HCT116 (cell line): ENCODE results near the gene VSIG2. TPM values are rescaled to one million over a fixed set of nuclear protein-coding genes. Genes with fewer than 3 reads are reported as not detected.

Source experiments
- ATAC-seq: fragments of 200-7000 bp; cut with Tn5 transposase; 2 replicates; pipeline ENCODE4 v1.9.1; 2020; ENCODE audit warnings: mild to moderate bottlenecking, moderate library complexity
- BruUV-seq: library from RNA; stranded (reverse); fragments of 400-500 nt; replicated peaks from 2 replicates; lab custom pipeline; 2021; lab: Mats Ljungman, UMichigan
- CTCF ChIA-PET: fragments of 300-600 bp; sonication (Branson Sonifier 250); formaldehyde crosslinking; loops from one replicate; lab custom pipeline; 2021; ENCODE audit warnings: antibody characterized with exemption; lab: Charles Lee
- POLR2A ChIA-PET: fragments of 300-600, 350-600 bp; sonication (Branson Sonifier 250); formaldehyde crosslinking; loops from one replicate; lab custom pipeline; 2021; ENCODE audit warnings: antibody characterized with exemption; lab: Charles Lee
- RAD21 ChIA-PET, 2 experiments: fragments of 300-600 bp; sonication (Branson Sonifier 250); formaldehyde crosslinking; loops; one replicate each; lab custom pipeline; 2023; ENCODE audit warnings: low total read pairs in 2 of 2; ENCODE audit not compliant: uncharacterized antibody in 2 of 2, unreplicated experiment in 2 of 2, low non-redundant PET in 1 of 2; lab: Charles Lee
- DNase-seq: peaks from one replicate; pipeline ENCODE4 v3.0.0-alpha.2; 2010; ENCODE audit warnings: low read depth, low spot score
- H2AFZ ChIP-seq: fragments of 200-600 bp; shearing (Covaris generic), sonication (generic); 2 replicates; pipeline ENCODE4 v1.6.1; 2017; ENCODE audit warnings: low read depth, mixed run types, mixed read lengths, antibody characterized with exemption, low read length; ENCODE audit not compliant: poor library complexity, severe bottlenecking
- H3K27ac ChIP-seq: 2 replicates; pipeline ENCODE4 v1.5.1; 2012; ENCODE audit warnings: low read depth, low read length
- H3K27me3 ChIP-seq: fragments of 200-600 bp; sonication (generic); 2 replicates; pipeline ENCODE4 v1.6.1; 2016; ENCODE audit warnings: mixed run types, low read length, mixed read lengths; ENCODE audit not compliant: insufficient read depth
- H3K36me3 ChIP-seq, 2 experiments: fragments of 200-500 bp in 1 of 2; fragments of 200-600 bp in 1 of 2; sonication (Bioruptor generic) in 1 of 2; sonication (generic) in 1 of 2; 2 replicates each; pipeline versions ENCODE4 v1.5.1 to v1.6.1; 2014 to 2016; ENCODE audit warnings: low read length in 2 of 2, inconsistent platforms in 1 of 2, mixed read lengths in 1 of 2, mixed run types in 1 of 2; ENCODE audit not compliant: insufficient read depth in 2 of 2, control insufficient read depth in 1 of 2
- H3K4me1 ChIP-seq, 2 experiments: fragments of 200-600 bp in 1 of 2; sonication (generic) in 1 of 2; 2 replicates each; pipeline versions ENCODE4 v1.5.1 to v1.6.1; 2012 to 2017; ENCODE audit warnings: low read length in 2 of 2, inconsistent platforms in 1 of 2, mild to moderate bottlenecking in 1 of 2, mixed read lengths in 1 of 2, mixed run types in 1 of 2, moderate library complexity in 1 of 2; ENCODE audit not compliant: insufficient read depth in 2 of 2, control insufficient read depth in 1 of 2
- H3K4me2 ChIP-seq: fragments of 200-600 bp; sonication (generic); 2 replicates; pipeline ENCODE4 v1.6.1; 2017; ENCODE audit warnings: mixed run types, low read length, mixed read lengths
- H3K4me3 ChIP-seq, 2 experiments: fragments of 200-600 bp in 1 of 2; sonication (generic) in 1 of 2; replicated peaks in 1 of 2; 2 replicates each; pipeline ENCODE4 v1.5.1; 2011 to 2016; ENCODE audit warnings: low read length in 2 of 2, control low read depth in 1 of 2, low read depth in 1 of 2, mild to moderate bottlenecking in 1 of 2, mixed read lengths in 1 of 2, mixed run types in 1 of 2
- H3K79me2 ChIP-seq: fragments of 200-600 bp; sonication (generic); 2 replicates; pipeline ENCODE4 v1.6.1; 2017; ENCODE audit warnings: mild to moderate bottlenecking, mixed run types, low read length, moderate library complexity, mixed read lengths; ENCODE audit not compliant: insufficient read depth
- H3K9ac ChIP-seq: fragments of 200-600 bp; sonication (generic); 2 replicates; pipeline ENCODE4 v1.6.1; 2016; ENCODE audit warnings: low read length, mixed read lengths
- H3K9me2 ChIP-seq: fragments of 200-600 bp; sonication (generic), shearing (Covaris generic); 2 replicates; pipeline ENCODE4 v1.6.1; 2017; ENCODE audit warnings: mixed run types, mild to moderate bottlenecking, moderate library complexity; ENCODE audit not compliant: insufficient read depth
- H3K9me3 ChIP-seq, 2 experiments: fragments of 200-500 bp in 1 of 2; fragments of 200-600 bp in 1 of 2; sonication (Bioruptor generic) in 1 of 2; sonication (generic) in 1 of 2; 2 replicates each; pipeline ENCODE4 v1.6.1; 2014 to 2017; ENCODE audit warnings: low read length in 2 of 2, mixed read lengths in 2 of 2, inconsistent platforms in 1 of 2, low read depth in 1 of 2, mild to moderate bottlenecking in 1 of 2, mixed run types in 1 of 2, moderate library complexity in 1 of 2; ENCODE audit not compliant: control insufficient read depth in 1 of 2, insufficient read depth in 1 of 2
- H4K20me1 ChIP-seq: fragments of 200-600 bp; sonication (generic), shearing (Covaris generic); 2 replicates; pipeline ENCODE4 v1.6.1; 2017; ENCODE audit warnings: mixed run types, mild to moderate bottlenecking, moderate library complexity; ENCODE audit not compliant: insufficient read depth
- CEBPB ChIP-seq: IDR thresholded peaks from 2 replicates; pipeline ENCODE4 v1.6.1; 2012; ENCODE audit warnings: low read depth
- EZH2phosphoT487 ChIP-seq: fragments of 200-600 bp; IDR thresholded peaks from 2 replicates; pipeline ENCODE4 v1.6.1; 2018; ENCODE audit warnings: antibody characterized with exemption, borderline replicate concordance
- JUND ChIP-seq: IDR thresholded peaks from 2 replicates; pipeline ENCODE4 v1.6.1; 2012
- SIN3A ChIP-seq: IDR thresholded peaks from 2 replicates; pipeline ENCODE4 v1.6.1; 2012; ENCODE audit warnings: low read depth
- SP1 ChIP-seq: IDR thresholded peaks from 2 replicates; pipeline ENCODE4 v1.6.1; 2012; ENCODE audit warnings: low read depth
- SRF ChIP-seq: IDR thresholded peaks from 2 replicates; pipeline ENCODE4 v1.6.1; 2012; ENCODE audit warnings: low read depth
- TCF7L2 ChIP-seq: IDR thresholded peaks from 2 replicates; pipeline ENCODE4 v1.7.0; 2011; ENCODE audit warnings: borderline replicate concordance, inconsistent platforms; ENCODE audit not compliant: insufficient read depth, insufficient read length; ENCODE audit errors: extremely low read depth
- YY1 ChIP-seq: IDR thresholded peaks from 2 replicates; pipeline ENCODE4 v1.6.1; 2011; ENCODE audit warnings: low read length, low read depth, moderate library complexity, mild to moderate bottlenecking; ENCODE audit not compliant: insufficient replicate concordance; ENCODE audit errors: extremely low read depth
- intact Hi-C: fragments of 100-400 bp; cut with micrococcal nuclease; formaldehyde crosslinking; loops from 2 replicates; pipeline ENCODE4 v1.10.0; 2022
- total RNA-seq: library from RNA; stranded (reverse); gene quantifications from one replicate; pipeline ENCODE4 v1.2.1, GENCODE V29; 2021; ENCODE audit not compliant: unreplicated experiment
- TF ChIP-seq, protein P1 (sequence below): IDR thresholded peaks from 2 replicates; pipeline ENCODE4 v1.6.1; 2011; ENCODE audit warnings: mild to moderate bottlenecking, low read length, moderate library complexity; ENCODE audit not compliant: insufficient replicate concordance; ENCODE audit errors: extremely low read depth
- TF ChIP-seq, protein P2 (sequence below): IDR thresholded peaks from 2 replicates; pipeline ENCODE4 v1.6.1; 2012
- TF ChIP-seq, protein P3 (sequence below), 3 experiments: fragments of 200-600 bp in 1 of 3; sonication (generic) in 1 of 3; IDR thresholded peaks in 2 of 3; conservative IDR thresholded peaks in 1 of 3; 2 replicates each; pipeline ENCODE4 v1.5.1; 2012 to 2017; ENCODE audit warnings: low read depth in 2 of 3, low read length in 2 of 3, antibody characterized with exemption in 1 of 3, borderline replicate concordance in 1 of 3, control low read depth in 1 of 3, mild to moderate bottlenecking in 1 of 3, mixed read lengths in 1 of 3, mixed run types in 1 of 3, moderate library complexity in 1 of 3; ENCODE audit not compliant: insufficient read depth in 1 of 3

The VSIG2 gene
- total RNA-seq, 1 experiment from 2014 or later, result not detected

DNA sequence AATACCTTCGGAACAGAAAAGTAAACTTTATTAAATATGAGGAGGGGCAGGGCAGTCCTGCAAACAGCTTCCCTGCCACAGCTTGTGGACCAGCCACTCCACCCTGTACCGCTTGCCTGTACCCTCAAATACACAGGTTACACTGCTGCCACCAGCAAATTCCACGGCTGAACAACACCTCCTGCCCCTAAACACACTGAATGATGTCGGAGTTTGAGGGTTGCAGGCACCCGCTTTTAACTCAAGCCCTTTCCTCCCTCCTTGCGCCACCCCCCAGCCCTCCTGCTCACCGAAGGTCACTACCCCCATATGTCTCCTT lies 4.0 kb downstream of the VSIG2 start:
- intact Hi-C loops, result no loop called here
- ATAC-seq (no peak), DNase-seq (no peak)
- Histone ChIP-seq H3K27me3 (no peaks in the 10 kb centered on the region), H3K9me2 (no peaks in the 10 kb centered on the region), H2AFZ (no peak overlapping the region), H4K20me1 (no peaks in the 10 kb centered on the region), H3K4me1 (peaks cover 10 to 36% of the 10 kb centered on the region in 2 experiments), H3K4me3 (no peak overlapping the region), H3K27ac (no peak overlapping the region), H3K4me2 (peak overlapping the region; percentile 98; the same call in 1 of the 2 replicates), H3K9ac (no peak overlapping the region), H3K9me3 (no peaks in the 10 kb centered on the region), H3K36me3 (no peaks in the 10 kb centered on the region), H3K79me2 (no peaks in the 10 kb centered on the region)
- no TSS peak for BruUV-seq
- TF ChIP-seq CEBPB (no peak), SIN3A (no peak), TCF7L2 (no peak), EZH2phosphoT487 (no peak)
- ChIA-PET CTCF (interaction anchor here (0.6 to 2.0 kb wide), 3 partner anchors 9 to 79 kb away, joined by 3 to 6 read pairs (median 4); partner anchors contain the start of genes NRGN, SIAE and SPA17), POLR2A (interaction anchor here (1.1 kb wide), 1 partner anchor 15 kb away, joined by 3 read pairs; no protein-coding TSS in a partner anchor), RAD21 (no interaction called here)

DNA sequence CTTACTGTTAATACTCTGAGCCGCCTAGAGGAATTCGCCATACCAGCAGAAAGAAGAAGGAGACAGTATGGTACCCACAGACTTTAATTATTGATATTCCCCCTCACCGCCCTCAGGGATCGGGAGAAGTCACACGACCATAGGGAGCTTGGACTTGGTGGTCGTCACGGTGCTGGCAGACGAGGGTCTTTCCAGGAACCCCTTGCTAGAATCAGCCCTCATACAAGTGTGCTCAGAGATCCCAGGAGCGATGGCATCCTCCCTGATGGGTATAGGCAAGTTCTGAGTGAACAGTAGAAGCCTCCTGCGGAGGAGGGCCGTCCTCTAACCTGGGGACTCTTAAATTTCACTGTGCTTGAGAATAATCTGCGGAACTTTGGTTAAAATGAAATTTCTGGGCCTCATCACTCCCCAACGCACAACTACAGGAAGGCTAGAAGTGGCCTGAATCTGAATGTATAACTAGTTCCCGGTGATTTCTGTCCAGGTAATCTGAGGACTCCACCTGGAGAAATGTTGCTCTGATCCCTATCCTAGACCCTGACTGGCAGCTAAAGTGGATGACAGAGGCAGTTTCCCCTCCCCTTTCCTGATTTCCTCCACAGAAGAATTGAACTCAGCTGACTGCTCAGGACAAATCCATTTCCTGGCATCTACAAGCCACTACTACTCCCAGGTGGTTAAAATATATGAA lies 4.5 kb downstream of the VSIG2 start:
- CTCF ChIA-PET, result interaction anchor here (1.3 to 2.0 kb wide), 7 partner anchors 16 to 78 kb away, joined by 3 to 13 read pairs (median 5); partner anchors contain the start of genes ESAM, SIAE and SPA17
- peak overlapping the region; percentile 98 for H3K4me2 ChIP-seq
- H3K27ac ChIP-seq, result peak overlapping the region; percentile 50; the same call in 1 of the 2 replicates
- peak overlapping the region; percentile 30; the same call in 1 of the 2 replicates for H3K9ac ChIP-seq
- ATAC-seq, result peak; percentile 5
- intact Hi-C loops, result loop anchor here (1.0 to 2.0 kb wide), 2 partner anchors 11 to 15 kb away; partner anchors contain the start of gene ESAM
- no TSS peak for BruUV-seq
- H3K4me3 ChIP-seq, result peak overlapping the region in 1 of 2 experiments; percentile 18; a peak in 3 of 4 replicates
- H3K79me2 ChIP-seq, result no peaks in the 10 kb centered on the region
- no peak for DNase-seq
- H3K4me1 ChIP-seq, result peaks cover 10 to 36% of the 10 kb centered on the region in 2 experiments
- no peaks in the 10 kb centered on the region for H3K27me3 ChIP-seq
- H4K20me1 ChIP-seq, result no peaks in the 10 kb centered on the region
- H3K36me3 ChIP-seq, result no peaks in the 10 kb centered on the region
- H3K9me2 ChIP-seq, result no peaks in the 10 kb centered on the region
- no peaks in the 10 kb centered on the region for H3K9me3 ChIP-seq
- no peak overlapping the region for H2AFZ ChIP-seq
- POLR2A ChIA-PET, result interaction anchor here (1.3 kb wide), 1 partner anchor 11 kb away, joined by 5 read pairs; no protein-coding TSS in a partner anchor
- TF ChIP-seq SIN3A, result no peak
- no peak for TF ChIP-seq CEBPB
- TF ChIP-seq, protein P1, sequence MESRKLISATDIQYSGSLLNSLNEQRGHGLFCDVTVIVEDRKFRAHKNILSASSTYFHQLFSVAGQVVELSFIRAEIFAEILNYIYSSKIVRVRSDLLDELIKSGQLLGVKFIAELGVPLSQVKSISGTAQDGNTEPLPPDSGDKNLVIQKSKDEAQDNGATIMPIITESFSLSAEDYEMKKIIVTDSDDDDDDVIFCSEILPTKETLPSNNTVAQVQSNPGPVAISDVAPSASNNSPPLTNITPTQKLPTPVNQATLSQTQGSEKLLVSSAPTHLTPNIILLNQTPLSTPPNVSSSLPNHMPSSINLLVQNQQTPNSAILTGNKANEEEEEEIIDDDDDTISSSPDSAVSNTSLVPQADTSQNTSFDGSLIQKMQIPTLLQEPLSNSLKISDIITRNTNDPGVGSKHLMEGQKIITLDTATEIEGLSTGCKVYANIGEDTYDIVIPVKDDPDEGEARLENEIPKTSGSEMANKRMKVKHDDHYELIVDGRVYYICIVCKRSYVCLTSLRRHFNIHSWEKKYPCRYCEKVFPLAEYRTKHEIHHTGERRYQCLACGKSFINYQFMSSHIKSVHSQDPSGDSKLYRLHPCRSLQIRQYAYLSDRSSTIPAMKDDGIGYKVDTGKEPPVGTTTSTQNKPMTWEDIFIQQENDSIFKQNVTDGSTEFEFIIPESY, result no peak
- TF ChIP-seq, protein P2, sequence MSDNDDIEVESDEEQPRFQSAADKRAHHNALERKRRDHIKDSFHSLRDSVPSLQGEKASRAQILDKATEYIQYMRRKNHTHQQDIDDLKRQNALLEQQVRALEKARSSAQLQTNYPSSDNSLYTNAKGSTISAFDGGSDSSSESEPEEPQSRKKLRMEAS, result no peak
- no peak for TF ChIP-seq SRF
- no peak for TF ChIP-seq YY1
- no peak for TF ChIP-seq SP1
- TF ChIP-seq JUND, result no peak
- TF ChIP-seq, protein P3, sequence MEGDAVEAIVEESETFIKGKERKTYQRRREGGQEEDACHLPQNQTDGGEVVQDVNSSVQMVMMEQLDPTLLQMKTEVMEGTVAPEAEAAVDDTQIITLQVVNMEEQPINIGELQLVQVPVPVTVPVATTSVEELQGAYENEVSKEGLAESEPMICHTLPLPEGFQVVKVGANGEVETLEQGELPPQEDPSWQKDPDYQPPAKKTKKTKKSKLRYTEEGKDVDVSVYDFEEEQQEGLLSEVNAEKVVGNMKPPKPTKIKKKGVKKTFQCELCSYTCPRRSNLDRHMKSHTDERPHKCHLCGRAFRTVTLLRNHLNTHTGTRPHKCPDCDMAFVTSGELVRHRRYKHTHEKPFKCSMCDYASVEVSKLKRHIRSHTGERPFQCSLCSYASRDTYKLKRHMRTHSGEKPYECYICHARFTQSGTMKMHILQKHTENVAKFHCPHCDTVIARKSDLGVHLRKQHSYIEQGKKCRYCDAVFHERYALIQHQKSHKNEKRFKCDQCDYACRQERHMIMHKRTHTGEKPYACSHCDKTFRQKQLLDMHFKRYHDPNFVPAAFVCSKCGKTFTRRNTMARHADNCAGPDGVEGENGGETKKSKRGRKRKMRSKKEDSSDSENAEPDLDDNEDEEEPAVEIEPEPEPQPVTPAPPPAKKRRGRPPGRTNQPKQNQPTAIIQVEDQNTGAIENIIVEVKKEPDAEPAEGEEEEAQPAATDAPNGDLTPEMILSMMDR (IDR thresholded peaks at IDR 0.05 in 2 of 3, conservative IDR thresholded peaks at IDR 0.05 in 1 of 3; ENCODE audit: borderline replicate concordance in 1 of 3, insufficient read depth in 1 of 3, low read depth in 2 of 3, low read length in 2 of 3), result no peak
- RAD21 ChIA-PET, result interaction anchor here in 1 of 2 experiments (1.0 kb wide), 1 partner anchor 78 kb away, joined by 4 read pairs; no protein-coding TSS in a partner anchor
